ENCODE data around the gene TOR1AIP1. TPM values are rescaled to one million over a fixed set of nuclear protein-coding genes. Genes with fewer than 3 reads are reported as not detected.
A peak's percentile ranks its signal among the peaks of the same experiment; 100 is the strongest.
"Not testable (repeated sequence)": the region's sequence is repeated elsewhere in the genome, so short reads cannot be mapped to it uniquely, and the experiment has no call there.

Gene TOR1AIP1
- total RNA-seq, 1 donor from 2014 or later, result 22.2 TPM

GRCh38 chr1:179935909-179936496 lies 53.9 kb downstream of the TOR1AIP1 start:
- no peak for DNase-seq (ENCODE audit: low spot score)
- ATAC-seq, result no peak

- DNase-seq (ENCODE audit: low spot score) (no peak), ATAC-seq (no peak)
Observed at GRCh38 chr1:179937668-179938254, 55.7 kb downstream of the TOR1AIP1 start.

- DNase-seq (ENCODE audit: low spot score), result no peak
- ATAC-seq, result no peak
Observed at GRCh38 chr1:179938752-179939151, 56.7 kb downstream of the TOR1AIP1 start.

GRCh38 chr1:179939941-179940340 lies 57.9 kb downstream of the TOR1AIP1 start:
- no peak for DNase-seq (ENCODE audit: low spot score)
- no peak for ATAC-seq

GRCh38 chr1:179941454-179941853 lies 59.4 kb downstream of the TOR1AIP1 start:
- no peak for DNase-seq (ENCODE audit: low spot score)
- no peak for ATAC-seq

- no peak for DNase-seq (ENCODE audit: low spot score)
- no peak for ATAC-seq
Observed at GRCh38 chr1:179950651-179951050, 68.6 kb downstream of the TOR1AIP1 start.

GRCh38 chr1:179951383-179952144 lies 69.5 kb downstream of the TOR1AIP1 start:
- DNase-seq (ENCODE audit: low spot score), result no peak
- no peak for ATAC-seq

GRCh38 chr1:179952186-179952585 lies 70.1 kb downstream of the TOR1AIP1 start:
- ATAC-seq (no peak), DNase-seq (ENCODE audit: low spot score) (no peak)

GRCh38 chr1:179953974-179954492 lies 71.9 kb downstream of the TOR1AIP1 start:
- no peak for DNase-seq (ENCODE audit: low spot score)
- peak; percentile 26 for ATAC-seq

GRCh38 chr1:179954493-179955286 lies 72.6 kb downstream of the TOR1AIP1 start, which contains the start of gene CEP350:
CEP350 (plus strand) TSS chr1:179954810; CDS start chr1:179986182, 31,372 bp downstream.
- peak; percentile 98 for DNase-seq (ENCODE audit: low spot score)
- ATAC-seq, result peak; percentile 94

- ATAC-seq (peak; percentile 17), DNase-seq (ENCODE audit: low spot score) (no peak)
Observed at GRCh38 chr1:179955287-179955680, 73.2 kb downstream of the TOR1AIP1 start.

GRCh38 chr1:179955731-179956130 lies 73.6 kb downstream of the TOR1AIP1 start:
- no peak for DNase-seq (ENCODE audit: low spot score)
- no peak for ATAC-seq

GRCh38 chr1:179958359-179958758 lies 76.3 kb downstream of the TOR1AIP1 start:
- no peak for DNase-seq (ENCODE audit: low spot score)
- no peak for ATAC-seq

- ATAC-seq; DNase-seq (ENCODE audit: low spot score): not testable (repeated sequence)
Observed at GRCh38 chr1:179962168-179962567, 80.1 kb downstream of the TOR1AIP1 start.

- ATAC-seq (peak; percentile 50), DNase-seq (ENCODE audit: low spot score) (no peak)
Observed at GRCh38 chr1:179966551-179966950, 84.5 kb downstream of the TOR1AIP1 start.

- no peak for ATAC-seq
- DNase-seq (ENCODE audit: low spot score), result no peak
Observed at GRCh38 chr1:179968284-179968993, 86.4 kb downstream of the TOR1AIP1 start.

GRCh38 chr1:179968994-179969919 lies 87.2 kb downstream of the TOR1AIP1 start:
- ATAC-seq (peak; percentile 48), DNase-seq (ENCODE audit: low spot score) (no peak)
